Loucy (cell line): ENCODE data around the gene FBXL13.

Experiments used
- CTCF ChIP-seq: fragments of 200-600 bp; sonication (generic); conservative IDR thresholded peaks from 2 replicates; pipeline ENCODE4 v1.5.1; 2014; ENCODE audit warnings: mild to moderate bottlenecking, antibody characterized with exemption, low read length
- EZH2phosphoT487 ChIP-seq: fragments of 200-600 bp; IDR thresholded peaks from 2 replicates; pipeline ENCODE4 v1.6.1; 2018; ENCODE audit warnings: antibody characterized with exemption, mild to moderate bottlenecking, moderate library complexity, borderline replicate concordance

- TF ChIP-seq CTCF (no peak), EZH2phosphoT487 (no peak)
These were observed 5.2 kb upstream of the FBXL13 start for GRCh38 chr7:103079836-103080235.
